DOHH2 (cell line): ENCODE data around the gene NPY4R.
"Not testable (repeated sequence)": the region's sequence is repeated elsewhere in the genome, so short reads cannot be mapped to it uniquely, and the experiment has no call there.

ENCODE experiments used
- H3F3A ChIP-seq: fragments of 200-600 bp; sonication (generic), shearing (Covaris generic); 2 replicates; pipeline ENCODE4 v1.6.0; 2016; ENCODE audit warnings: antibody characterized with exemption, mild to moderate bottlenecking; ENCODE audit not compliant: control insufficient read depth, insufficient read depth
- H3K27ac ChIP-seq: fragments of 200-600 bp; sonication (generic); 2 replicates; pipeline ENCODE4 v1.5.1; 2014; ENCODE audit warnings: low read depth, mild to moderate bottlenecking, low read length, moderate library complexity
- H3K27me3 ChIP-seq: fragments of 200-600 bp; sonication (generic); 2 replicates; pipeline ENCODE4 v1.6.1; 2014; ENCODE audit warnings: mild to moderate bottlenecking, low read length, mixed read lengths; ENCODE audit not compliant: control insufficient read depth
- H3K36me3 ChIP-seq: fragments of 200-600 bp; sonication (generic); 2 replicates; pipeline ENCODE4 v1.6.1; 2014; ENCODE audit warnings: mild to moderate bottlenecking, low read length, moderate library complexity, mixed read lengths; ENCODE audit not compliant: control insufficient read depth
- H3K4me1 ChIP-seq: fragments of 200-600 bp; sonication (generic); 2 replicates; pipeline ENCODE4 v1.6.1; 2014; ENCODE audit warnings: mild to moderate bottlenecking, low read length, mixed read lengths; ENCODE audit not compliant: control insufficient read depth
- H3K4me2 ChIP-seq: fragments of 200-600 bp; sonication (generic); 2 replicates; pipeline ENCODE4 v1.6.0; 2014; ENCODE audit warnings: mild to moderate bottlenecking, low read length, moderate library complexity
- H3K4me3 ChIP-seq: fragments of 200-600 bp; sonication (generic); 2 replicates; pipeline ENCODE4 v1.5.1; 2014; ENCODE audit warnings: mild to moderate bottlenecking, low read length, mixed read lengths
- H3K79me2 ChIP-seq: fragments of 200-600 bp; sonication (generic); 2 replicates; pipeline ENCODE4 v1.6.1; 2014; ENCODE audit warnings: mild to moderate bottlenecking, low read length, mixed read lengths; ENCODE audit not compliant: control insufficient read depth
- H3K9me2 ChIP-seq: fragments of 200-600 bp; sonication (generic); replicated peaks from 2 replicates; pipeline ENCODE4 v1.6.1; 2014; ENCODE audit warnings: mild to moderate bottlenecking, low read length, mixed read lengths; ENCODE audit not compliant: control insufficient read depth
- H3K9me3 ChIP-seq: fragments of 200-600 bp; sonication (generic); 2 replicates; pipeline ENCODE4 v1.6.1; 2014; ENCODE audit warnings: antibody characterized with exemption, low read length, mixed read lengths; ENCODE audit not compliant: control insufficient read depth, insufficient read depth
- H4K20me1 ChIP-seq: fragments of 200-600 bp; sonication (generic); 2 replicates; pipeline ENCODE4 v1.6.0; 2014; ENCODE audit warnings: low read depth, mild to moderate bottlenecking, antibody characterized with exemption, low read length, moderate library complexity; ENCODE audit not compliant: control insufficient read depth, insufficient read depth

NPY4R gene

GRCh38 chr10:46455992-46456391 is 9.8 kb downstream of the NPY4R start:
- not testable (repeated sequence) for H3K9me3 ChIP-seq, H3K27ac ChIP-seq, H3K36me3 ChIP-seq, H3K9me2 ChIP-seq, H3K4me2 ChIP-seq, H3K4me1 ChIP-seq, H3K4me3 ChIP-seq, H3K27me3 ChIP-seq, H3F3A ChIP-seq, H4K20me1 ChIP-seq, H3K79me2 ChIP-seq

DNA sequence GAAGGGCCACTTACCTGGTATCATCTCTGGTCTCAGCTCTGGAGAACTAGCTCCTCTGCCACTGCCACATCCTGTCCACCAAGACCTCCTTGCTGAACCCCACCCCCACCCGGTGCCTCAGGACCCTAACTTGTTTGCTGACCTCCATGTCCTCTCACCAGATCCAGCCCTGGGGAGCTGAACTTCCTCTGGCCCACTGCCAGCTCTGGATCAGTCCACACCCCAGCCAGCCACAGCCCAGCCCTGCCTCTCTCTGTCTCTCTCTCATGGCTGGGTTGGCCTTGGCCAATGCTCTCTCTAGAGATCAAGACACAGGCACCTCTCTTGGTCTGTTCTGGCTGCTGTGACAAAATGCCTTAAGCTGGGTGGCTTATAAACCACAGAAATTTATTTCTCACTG is 14.4 kb downstream of the NPY4R start:
- H3K27me3 ChIP-seq, H3K9me2 ChIP-seq, H3K9me3 ChIP-seq, H3K36me3 ChIP-seq, H3K4me2 ChIP-seq, H3K27ac ChIP-seq, H3F3A ChIP-seq, H3K79me2 ChIP-seq, H3K4me3 ChIP-seq, H4K20me1 ChIP-seq, H3K4me1 ChIP-seq: not testable (repeated sequence)

GRCh38 chr10:46450829-46451228 is 14.9 kb downstream of the NPY4R start:
- H4K20me1 ChIP-seq: not testable (repeated sequence)

GRCh38 chr10:46447439-46447838 is 18.3 kb downstream of the NPY4R start:
- not testable (repeated sequence) for H3F3A ChIP-seq, H4K20me1 ChIP-seq, H3K27ac ChIP-seq, H3K27me3 ChIP-seq, H3K79me2 ChIP-seq, H3K4me2 ChIP-seq, H3K36me3 ChIP-seq, H3K9me3 ChIP-seq, H3K4me1 ChIP-seq, H3K4me3 ChIP-seq, H3K9me2 ChIP-seq

More at GRCh38 chr10:46450829-46451228, 14.9 kb downstream of the NPY4R start:
- H3K9me2 ChIP-seq, H3K27me3 ChIP-seq, H3K9me3 ChIP-seq, H3K36me3 ChIP-seq, H3K4me2 ChIP-seq, H3K79me2 ChIP-seq, H3F3A ChIP-seq, H3K27ac ChIP-seq, H3K4me1 ChIP-seq, H3K4me3 ChIP-seq: not testable (repeated sequence)

DNA sequence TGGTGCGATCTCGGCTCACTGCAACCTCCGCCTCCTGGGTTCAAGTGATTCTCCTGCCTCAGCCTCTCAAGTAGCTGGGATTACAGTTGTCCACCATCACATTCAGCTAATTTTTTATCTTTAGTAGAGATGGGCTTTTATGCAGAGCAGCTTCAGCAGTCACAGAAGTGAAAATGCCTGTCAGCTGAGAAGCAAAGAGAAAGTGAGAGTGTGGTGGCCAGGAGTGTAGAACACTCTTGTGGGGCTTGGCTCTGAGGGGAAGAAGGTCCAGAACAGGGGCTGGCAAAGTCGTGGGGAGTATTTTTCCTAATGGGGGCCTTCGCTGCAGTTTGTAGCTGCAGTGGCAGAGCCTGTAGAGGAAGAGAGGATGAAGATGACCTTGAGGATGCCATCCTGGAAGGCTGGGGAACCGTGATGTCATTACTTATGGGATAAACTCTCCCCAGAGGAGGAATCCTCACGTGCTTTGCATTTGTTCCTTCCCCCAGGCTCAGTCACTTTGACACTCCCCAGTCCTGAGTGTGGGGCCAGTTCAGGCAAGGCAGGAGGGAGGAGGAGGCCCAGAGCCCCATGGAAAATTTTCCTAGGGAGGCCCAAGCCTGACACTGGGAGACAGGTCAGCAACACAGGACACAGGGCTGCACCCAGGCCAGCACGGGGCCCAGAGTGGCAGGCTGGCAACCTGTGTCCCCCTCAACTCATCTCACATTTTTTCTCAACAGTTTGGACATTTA is 20.2 kb downstream of the NPY4R start:
- not testable (repeated sequence) for H3K4me3 ChIP-seq, H3K36me3 ChIP-seq

DNA sequence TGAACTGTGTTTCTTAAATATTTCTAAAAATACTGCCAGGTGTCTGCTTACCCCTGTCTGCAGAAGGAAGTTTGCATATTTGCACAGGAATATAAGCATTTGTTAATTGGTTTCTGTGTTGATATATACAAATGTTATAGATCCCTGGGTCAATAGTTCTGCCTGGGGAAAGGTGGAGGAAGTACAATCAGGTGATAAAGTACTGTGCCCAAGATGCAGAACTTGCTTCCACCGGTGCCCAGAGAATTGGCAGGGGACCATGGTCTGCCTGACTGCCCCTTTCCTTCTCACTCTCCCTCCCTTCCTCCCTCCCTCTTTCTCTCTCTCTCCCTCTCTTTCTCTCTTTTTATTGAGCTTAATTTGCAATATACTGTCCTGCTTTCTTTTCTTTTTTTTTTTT is 22.3 kb downstream of the NPY4R start:
- H3K9me3 ChIP-seq, H4K20me1 ChIP-seq, H3K27ac ChIP-seq: not testable (repeated sequence)

More for the DNA sequence above, 20.2 kb downstream of the NPY4R start:
- not testable (repeated sequence) for H3F3A ChIP-seq, H3K27ac ChIP-seq, H3K27me3 ChIP-seq, H3K9me2 ChIP-seq, H3K4me1 ChIP-seq, H3K9me3 ChIP-seq, H3K4me2 ChIP-seq, H4K20me1 ChIP-seq, H3K79me2 ChIP-seq

DNA sequence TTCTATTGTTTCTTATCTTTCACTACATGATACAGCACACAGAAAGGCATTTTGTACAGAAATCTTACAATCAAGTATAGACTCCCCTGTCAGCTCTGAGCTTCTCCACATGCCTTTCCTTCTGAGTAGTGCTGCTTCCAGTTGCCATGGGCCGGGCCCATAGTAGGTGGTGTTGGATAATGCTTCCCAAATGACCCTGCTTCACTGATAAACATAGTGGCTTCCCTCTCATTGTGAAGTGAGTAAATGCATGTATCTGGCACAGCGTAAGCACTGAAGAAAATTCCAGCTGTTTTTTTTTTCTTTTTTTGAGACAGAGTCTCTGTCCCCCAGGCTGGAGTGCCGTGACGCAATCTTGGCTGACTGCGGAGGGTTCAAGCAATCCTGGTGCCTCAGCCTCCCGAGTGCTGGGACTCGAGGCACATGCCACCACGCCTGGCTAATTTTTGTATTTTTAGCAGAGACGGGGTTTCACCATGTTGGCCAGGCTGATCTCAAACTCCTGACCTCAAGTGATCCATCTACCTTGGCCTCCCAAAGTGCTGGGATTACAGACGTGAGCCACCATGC is 23.0 kb downstream of the NPY4R start:
- H3K27me3 ChIP-seq, H4K20me1 ChIP-seq, H3K4me3 ChIP-seq, H3F3A ChIP-seq, H3K9me3 ChIP-seq, H3K36me3 ChIP-seq, H3K27ac ChIP-seq, H3K79me2 ChIP-seq, H3K9me2 ChIP-seq, H3K4me2 ChIP-seq, H3K4me1 ChIP-seq: not testable (repeated sequence)

More for the DNA sequence above, 22.3 kb downstream of the NPY4R start:
- H3K79me2 ChIP-seq, H3K4me1 ChIP-seq, H3K4me3 ChIP-seq, H3K27me3 ChIP-seq, H3K36me3 ChIP-seq, H3K4me2 ChIP-seq, H3K9me2 ChIP-seq, H3F3A ChIP-seq: not testable (repeated sequence)

GRCh38 chr10:46441837-46442278 is 23.9 kb downstream of the NPY4R start:
- H3K4me2 ChIP-seq, H3F3A ChIP-seq, H3K27ac ChIP-seq, H3K9me2 ChIP-seq, H4K20me1 ChIP-seq, H3K4me1 ChIP-seq, H3K4me3 ChIP-seq, H3K27me3 ChIP-seq, H3K36me3 ChIP-seq, H3K79me2 ChIP-seq, H3K9me3 ChIP-seq: not testable (repeated sequence)
